ENCODE data around the gene MYL6.

Gene MYL6

GRCh38 chr12:56129942-56130495 lies 28.1 kb upstream of the MYL6 start:
- no peak for DNase-seq (ENCODE audit: low spot score)
- TF ChIP-seq CTCF (IDR thresholded peaks at IDR 0.05; ENCODE audit: borderline replicate concordance, control extremely low read depth, extremely low read depth, insufficient read depth, missing control alignments), result no peak
- in situ Hi-C loops (cut with MboI; ENCODE audit: low sequenced_read_pairs, unreplicated experiment), result no loop called here

- TF ChIP-seq CTCF (IDR thresholded peaks at IDR 0.05; ENCODE audit: borderline replicate concordance, control extremely low read depth, extremely low read depth, insufficient read depth, missing control alignments), result no peak
- DNase-seq (ENCODE audit: low spot score), result no peak
- in situ Hi-C loops (cut with MboI; ENCODE audit: low sequenced_read_pairs, unreplicated experiment), result no loop called here
These were observed 27.3 kb upstream of the MYL6 start for GRCh38 chr12:56130876-56131275.

- DNase-seq (ENCODE audit: low spot score), result no peak
- in situ Hi-C loops (cut with MboI; ENCODE audit: low sequenced_read_pairs, unreplicated experiment), result no loop called here
- no peak for TF ChIP-seq CTCF (IDR thresholded peaks at IDR 0.05; ENCODE audit: borderline replicate concordance, control extremely low read depth, extremely low read depth, insufficient read depth, missing control alignments)
These were observed 23.3 kb upstream of the MYL6 start for GRCh38 chr12:56134897-56135296.

- DNase-seq (ENCODE audit: low spot score), result no peak
- in situ Hi-C loops (cut with MboI; ENCODE audit: low sequenced_read_pairs, unreplicated experiment), result no loop called here
- TF ChIP-seq CTCF (IDR thresholded peaks at IDR 0.05; ENCODE audit: borderline replicate concordance, control extremely low read depth, extremely low read depth, insufficient read depth, missing control alignments), result no peak
These were observed 20.1 kb upstream of the MYL6 start for GRCh38 chr12:56137853-56138571.

- in situ Hi-C loops (cut with MboI; ENCODE audit: low sequenced_read_pairs, unreplicated experiment), result no loop called here
- no peak for TF ChIP-seq CTCF (IDR thresholded peaks at IDR 0.05; ENCODE audit: borderline replicate concordance, control extremely low read depth, extremely low read depth, insufficient read depth, missing control alignments)
- no peak for DNase-seq (ENCODE audit: low spot score)
These were observed 16.0 kb upstream of the MYL6 start for GRCh38 chr12:56141946-56142784.

- in situ Hi-C loops (cut with MboI; ENCODE audit: low sequenced_read_pairs, unreplicated experiment), result no loop called here
- no peak for DNase-seq (ENCODE audit: low spot score)
- TF ChIP-seq CTCF (IDR thresholded peaks at IDR 0.05; ENCODE audit: borderline replicate concordance, control extremely low read depth, extremely low read depth, insufficient read depth, missing control alignments), result no peak
These were observed 14.9 kb upstream of the MYL6 start for GRCh38 chr12:56143217-56143616.

Data from GM13976 (cell line).